HG02571 (cell line): ENCODE data around the gene CIAO3.
"Not testable (repeated sequence)": the region's sequence is repeated elsewhere in the genome, so short reads cannot be mapped to it uniquely, and the experiment has no call there.

Experiments
- ATAC-seq: cut with Tn5 transposase; IDR thresholded peaks from one replicate; pipeline ENCODE4 v1.9.1; 2021; ENCODE audit warnings: mild to moderate bottlenecking, moderate library complexity; ENCODE audit not compliant: unreplicated experiment

The CIAO3 gene

GRCh38 chr16:725041-725376, 15.8 kb downstream of the CIAO3 start:
- no peak for ATAC-seq

- no peak for ATAC-seq
Observed at GRCh38 chr16:724188-725040, 16.4 kb downstream of the CIAO3 start.

- no peak for ATAC-seq
Observed at GRCh38 chr16:723695-724094, 17.1 kb downstream of the CIAO3 start.

GRCh38 chr16:722835-723633, 17.8 kb downstream of the CIAO3 start:
- ATAC-seq = no peak

GRCh38 chr16:721765-722540, 18.8 kb downstream of the CIAO3 start:
- ATAC-seq = no peak

GRCh38 chr16:720990-721764, 19.6 kb downstream of the CIAO3 start, which contains the start of gene ANTKMT:
ANTKMT (plus strand) TSS chr16:721146; CDS start chr16:721275, 129 bp downstream.
- peak; percentile 55 for ATAC-seq

- ATAC-seq = peak; percentile 5
Observed at GRCh38 chr16:720447-720989, 20.3 kb downstream of the CIAO3 start.

GRCh38 chr16:719815-720446, 20.9 kb downstream of the CIAO3 start:
- no peak for ATAC-seq

- no peak for ATAC-seq
Observed at GRCh38 chr16:718922-719321, 21.9 kb downstream of the CIAO3 start.

- ATAC-seq = no peak
Observed at GRCh38 chr16:718389-718788, 22.4 kb downstream of the CIAO3 start.

- ATAC-seq = no peak
Observed at GRCh38 chr16:717450-718245, 23.1 kb downstream of the CIAO3 start.

- ATAC-seq = no peak
Observed at GRCh38 chr16:716768-717325, 23.9 kb downstream of the CIAO3 start.

- no peak for ATAC-seq
Observed at GRCh38 chr16:716200-716568, 24.6 kb downstream of the CIAO3 start.

- no peak for ATAC-seq
Observed at GRCh38 chr16:715477-716199, 25.2 kb downstream of the CIAO3 start.

- peak; percentile 43 for ATAC-seq
Observed at GRCh38 chr16:714558-715476, 26.0 kb downstream of the CIAO3 start, which contains the start of gene METRN. METRN (plus strand) TSS chr16:715118; CDS start chr16:715290, 172 bp downstream.

GRCh38 chr16:714079-714478, 26.7 kb downstream of the CIAO3 start:
- ATAC-seq = no peak

GRCh38 chr16:712740-713250, 28.0 kb downstream of the CIAO3 start:
- not testable (repeated sequence) for ATAC-seq
